Heart left ventricle (tissue), 16 donors: ENCODE results near the gene ATXN7. TPM values are rescaled to one million over a fixed set of nuclear protein-coding genes. Genes with fewer than 3 reads are reported as not detected.
A peak's percentile ranks its signal among the peaks of the same experiment; 100 is the strongest.

ENCODE experiments used
- ATAC-seq, 4 donors: fragments of 200-7000 bp; cut with Tn5 transposase; one replicate each; pipeline ENCODE4 v1.9.1; 2020 to 2022; ENCODE audit warnings: moderate library complexity in 4 of 4, mild to moderate bottlenecking in 3 of 4, moderate number of reproducible peaks in 1 of 4
- DNase-seq, 5 donors: peaks; one replicate each; pipeline ENCODE4 v3.0.0-alpha.2; 2020
- H3K27ac ChIP-seq, 12 donors: fragments of 200-600 bp; sonication (generic) in 4 of 12; one replicate each; pipeline versions ENCODE4 v1.5.0 to v1.8.0; 2016 to 2022; ENCODE audit warnings: mild to moderate bottlenecking in 2 of 12
- H3K27me3 ChIP-seq, 9 donors: fragments of 200-600 bp; sonication (generic) in 2 of 9; one replicate each; pipeline versions ENCODE4 v1.5.1 to v1.8.0; 2016 to 2022; ENCODE audit warnings: mild to moderate bottlenecking in 3 of 9
- H3K36me3 ChIP-seq, 9 donors: fragments of 200-600 bp; sonication (generic) in 2 of 9; one replicate each; pipeline versions ENCODE4 v1.5.0 to v1.8.0; 2018 to 2022; ENCODE audit warnings: mild to moderate bottlenecking in 2 of 9
- H3K4me1 ChIP-seq, 12 donors: fragments of 200-600 bp; sonication (generic) in 4 of 12; one replicate each; pipeline versions ENCODE4 v1.5.0 to v1.8.0; 2016 to 2022; ENCODE audit warnings: mild to moderate bottlenecking in 3 of 12
- H3K4me3 ChIP-seq, 12 donors: fragments of 200-600 bp; sonication (generic) in 4 of 12; one replicate each; pipeline versions ENCODE4 v1.5.0 to v1.8.0; 2017 to 2022; ENCODE audit warnings: mild to moderate bottlenecking in 9 of 12, moderate library complexity in 4 of 12
- H3K9me3 ChIP-seq, 12 donors: fragments of 200-600 bp; sonication (generic) in 4 of 12; one replicate each; pipeline versions ENCODE4 v1.5.0 to v1.8.0; 2016 to 2022; ENCODE audit warnings: mild to moderate bottlenecking in 1 of 12
- CTCF ChIP-seq, 12 donors: fragments of 200-600 bp; sonication (generic) in 4 of 12; IDR thresholded peaks; one replicate each; pipeline versions ENCODE4 v1.5.0 to v1.8.0; 2018 to 2022; ENCODE audit warnings: antibody characterized with exemption in 12 of 12, mild to moderate bottlenecking in 5 of 12
- POLR2A ChIP-seq, 2 donors: fragments of 450-650 bp; IDR thresholded peaks; one replicate each; pipeline ENCODE4 v1.6.1; 2017; ENCODE audit warnings: antibody characterized with exemption in 2 of 2, mild to moderate bottlenecking in 2 of 2, moderate library complexity in 2 of 2
- WGBS, 4 donors: extraction: QIAGEN DNeasy Blood & Tissue Kit in 2 of 4; methylation state at CpG; one replicate each; pipeline versions ENCODE4 v1.1.5 to v1.1.7; 2013 to 2018; 5-methylcytosine and 5-hydroxymethylcytosine counted together
- intact Hi-C, 10 donors: fragments of 100-400 bp; cut with DNase I; formaldehyde crosslinking; loops; one replicate each; pipeline versions ENCODE4 v1.11.1 to v1.14.2; 2022
- polyA plus RNA-seq, 2 donors: library from polyadenylated mRNA; stranded (reverse); fragments of 200-250 nt; gene quantifications; one replicate each; pipeline ENCODE4 v1.2.3, GENCODE V29; 2013
- total RNA-seq, 9 donors: library from RNA; depleted of rRNA in 2 of 9; stranded (reverse); fragments of >200 nt in 2 of 9; fragmentation: NEBNext Ultra II Directional in 3 of 9; extraction: Animal tissue kit (Norgen Biotek cat#: 25700) in 3 of 9; gene quantifications; one replicate each; pipeline versions ENCODE4 v1.1.0 to v1.2.4, GENCODE V29; 2016 to 2023
- donor health status: ischemic (EF 13 %, LVEDD 7.1; RV severe dilation, severe dysfunction).
- donor health status: healthy with polysubstance abuse.
- donor health status: DM: no; HTN: yes; CAD: no.
- donor health status: DM: no; HTN: no; CAD: no.
- donor health status: ischemic (EF 25% LVEDD 6.9; RV normal size, moderate dysfunction).
- donor health status: ischemic (EF 25% LVEDD 5.7; RV mildly dilated, moderate dysfunction).
- donor health status: healthy.
- donor health status: DM: yes; HTN: yes; CAD: no.
- donor health status: ischemic (EF 35%, LVEDD 5.7; RV mildly dilated, moderate dysfunction).
- donor health status: nonischemic (EF 11% LVEDD 7.7; RV severe dilation, severe dysfunction).
- donor health status: DM: yes; HTN: yes; CAD: no.
- donor health status: PGD.
- donor health status: ischemic (EF 29% LVEDD 5.4; RV normal size, mild dysfunction).
- donor health status: nonischemic (EF 23%, LVEDD 6.1; RV moderate dilation, normal function).

Gene ATXN7
- total and polyA plus RNA-seq, 11 donors = 4.5 to 31.4 (median 16.7) TPM

GRCh38 chr3:63976872-63977200 is 113.2 kb downstream of the ATXN7 start:
- ATAC-seq (peak in 3 of 4 donors; percentile 4 to 33 (median 6)), DNase-seq (no peak)
- Histone ChIP-seq H3K9me3 (no peaks in the 10 kb centered on the region), H3K4me3 (no peak overlapping the region), H3K27ac (peak overlapping the region in 6 of 12 donors; percentile 1 to 69 (median 30)), H3K4me1 (peaks cover 0 to 83% (median 24%) of the 10 kb centered on the region in 12 donors), H3K27me3 (no peaks in the 10 kb centered on the region), H3K36me3 (peaks cover 0 to 32% (median 20%) of the 10 kb centered on the region in 9 donors)
- no peak for TF ChIP-seq POLR2A (IDR thresholded peaks at IDR 0.05)
- no peak for TF ChIP-seq CTCF (IDR thresholded peaks at IDR 0.05)
- intact Hi-C loops = loop anchor here in 1 of 10 donors (10.0 kb wide), 1 partner anchor 62 kb away; the partner anchor contains the start of gene SCAANT1
- WGBS, 4 donors = 78 to 90% (median 89%) methylated on average over 2 of the region's 2 CpGs

GRCh38 chr3:63977893-63978292 is 114.2 kb downstream of the ATXN7 start:
- Histone ChIP-seq H3K27ac (peak overlapping the region in 2 of 12 donors; percentile 27 to 66), H3K36me3 (peaks cover 0 to 40% (median 31%) of the 10 kb centered on the region in 9 donors), H3K27me3 (no peaks in the 10 kb centered on the region), H3K9me3 (no peaks in the 10 kb centered on the region), H3K4me3 (no peak overlapping the region), H3K4me1 (peaks cover 0 to 72% (median 24%) of the 10 kb centered on the region in 12 donors)
- ATAC-seq (no peak), DNase-seq (no peak)
- WGBS, 4 donors = 78 to 89% (median 83%) methylated on average over 4 of the region's 4 CpGs
- TF ChIP-seq POLR2A (IDR thresholded peaks at IDR 0.05) (no peak), CTCF (IDR thresholded peaks at IDR 0.05) (no peak)
- intact Hi-C loops = loop anchor here in 1 of 10 donors (10.0 kb wide), 1 partner anchor 63 kb away; the partner anchor contains the start of gene SCAANT1

GRCh38 chr3:63979093-63979885 is 115.6 kb downstream of the ATXN7 start:
- Histone ChIP-seq H3K27ac (peak overlapping the region in 2 of 12 donors; percentile 3 to 66), H3K27me3 (no peaks in the 10 kb centered on the region), H3K36me3 (peaks cover 0 to 47% (median 44%) of the 10 kb centered on the region in 9 donors), H3K9me3 (no peaks in the 10 kb centered on the region), H3K4me3 (peak overlapping the region in 1 of 12 donors; percentile 9), H3K4me1 (peaks cover 0 to 64% (median 24%) of the 10 kb centered on the region in 12 donors)
- DNase-seq (no peak), ATAC-seq (no peak)
- intact Hi-C loops = loop anchor here in 1 of 10 donors (10.0 kb wide), 1 partner anchor 64 kb away; the partner anchor contains the start of gene SCAANT1
- WGBS, 4 donors = 70 to 75% (median 71%) methylated on average over 12 of the region's 12 CpGs
- TF ChIP-seq POLR2A (IDR thresholded peaks at IDR 0.05) = no peak
- no peak for TF ChIP-seq CTCF (IDR thresholded peaks at IDR 0.05)

GRCh38 chr3:63980019-63980418 is 116.4 kb downstream of the ATXN7 start:
- no peaks in the 10 kb centered on the region for H3K27me3 ChIP-seq
- ATAC-seq = no peak
- intact Hi-C loops = no loop called here
- H3K36me3 ChIP-seq = peaks cover 0 to 54% (median 50%) of the 10 kb centered on the region in 9 donors
- no peak for DNase-seq
- no peak for TF ChIP-seq CTCF (IDR thresholded peaks at IDR 0.05)
- TF ChIP-seq POLR2A (IDR thresholded peaks at IDR 0.05) = no peak
- H3K4me1 ChIP-seq = peaks cover 0 to 58% (median 24%) of the 10 kb centered on the region in 12 donors
- H3K9me3 ChIP-seq = no peaks in the 10 kb centered on the region
- no peak overlapping the region for H3K4me3 ChIP-seq
- 90 to 97% (median 91%) methylated on average over 2 of the region's 2 CpGs for WGBS, 4 donors
- peak overlapping the region in 1 of 12 donors; percentile 66 for H3K27ac ChIP-seq
